UCSD-AML1 (cell line): ENCODE results near the gene GSS.
"Not testable (repeated sequence)": the region's sequence is repeated elsewhere in the genome, so short reads cannot be mapped to it uniquely, and the experiment has no call there.

Experiments used
- DNase-seq: peaks from one replicate; lab custom pipeline; 2025; ENCODE audit not compliant: unreplicated experiment; lab: John Stamatoyannopoulos, UW

GSS gene

GRCh38 chr20:34915749-34916455, 39.7 kb downstream of the GSS start:
- no peak for DNase-seq

DNA sequence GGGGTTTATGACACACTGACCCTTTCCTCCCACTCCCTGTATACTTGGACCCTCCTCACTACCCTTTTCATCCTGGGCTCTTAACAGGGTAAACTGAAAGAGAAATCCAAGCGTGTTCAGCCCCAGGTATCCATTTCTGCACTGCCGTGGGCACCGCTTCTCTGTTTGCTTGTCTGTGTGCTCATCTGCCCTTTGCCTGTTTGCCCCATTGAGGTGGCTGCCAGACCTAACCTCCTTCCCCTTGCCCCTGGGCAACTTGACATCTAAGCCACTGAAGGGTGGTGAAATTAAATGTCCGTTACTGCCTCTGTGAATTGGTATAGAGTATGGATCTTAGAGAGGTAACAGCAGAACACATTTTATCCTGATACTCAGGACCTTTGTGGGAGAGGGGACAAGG, 40.5 kb downstream of the GSS start:
- DNase-seq = no peak

- DNase-seq = peak; percentile 47
Observed at GRCh38 chr20:34907616-34908469, 47.8 kb downstream of the GSS start.

DNA sequence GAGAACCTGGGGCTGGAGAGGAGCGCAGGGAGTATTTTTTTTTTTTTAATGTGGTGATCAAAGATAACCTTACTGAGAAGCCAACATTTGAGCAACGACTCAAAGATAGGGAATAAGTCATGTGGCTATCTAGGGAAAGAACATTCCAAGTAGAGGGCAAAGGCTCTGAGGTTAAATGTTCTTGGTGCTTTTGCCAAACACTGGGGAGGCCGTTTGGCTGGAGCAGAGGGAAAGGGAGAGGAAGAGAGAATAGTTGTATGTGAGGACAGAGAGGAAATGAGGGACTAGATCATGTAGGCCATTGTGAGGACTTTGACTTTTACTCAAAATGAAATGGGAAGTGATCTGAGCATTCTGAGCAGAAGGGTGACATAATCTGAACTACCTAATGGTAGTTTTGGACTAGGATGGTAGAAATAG, 51.4 kb downstream of the GSS start:
- no peak for DNase-seq

DNA sequence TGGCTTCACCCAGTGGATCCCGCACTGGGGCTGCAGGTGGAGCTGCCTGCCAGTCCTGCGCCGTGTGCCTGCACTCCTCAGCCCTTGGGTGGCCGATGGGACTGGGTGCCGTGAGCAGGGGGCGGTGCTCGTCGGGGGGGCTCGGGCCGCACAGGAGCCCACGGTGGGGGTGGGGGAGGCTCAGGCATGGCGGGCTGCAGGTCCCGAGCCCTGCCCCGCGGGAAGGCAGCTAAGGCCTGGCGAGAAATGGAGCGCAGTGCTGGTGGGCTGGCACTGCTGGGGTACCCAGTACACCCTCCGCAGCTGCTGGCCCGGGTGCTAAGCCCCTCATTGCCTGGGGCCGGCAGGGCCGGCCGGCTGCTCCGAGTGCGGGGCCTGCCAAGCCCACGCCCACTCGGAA, 56.9 kb downstream of the GSS start:
- not testable (repeated sequence) for DNase-seq

GRCh38 chr20:34898129-34898528, 57.5 kb downstream of the GSS start:
- not testable (repeated sequence) for DNase-seq

- DNase-seq = no peak
Observed at GRCh38 chr20:34896086-34896621, 59.5 kb downstream of the GSS start.

- no peak for DNase-seq
Observed at GRCh38 chr20:34895465-34895864, 60.1 kb downstream of the GSS start.

DNA sequence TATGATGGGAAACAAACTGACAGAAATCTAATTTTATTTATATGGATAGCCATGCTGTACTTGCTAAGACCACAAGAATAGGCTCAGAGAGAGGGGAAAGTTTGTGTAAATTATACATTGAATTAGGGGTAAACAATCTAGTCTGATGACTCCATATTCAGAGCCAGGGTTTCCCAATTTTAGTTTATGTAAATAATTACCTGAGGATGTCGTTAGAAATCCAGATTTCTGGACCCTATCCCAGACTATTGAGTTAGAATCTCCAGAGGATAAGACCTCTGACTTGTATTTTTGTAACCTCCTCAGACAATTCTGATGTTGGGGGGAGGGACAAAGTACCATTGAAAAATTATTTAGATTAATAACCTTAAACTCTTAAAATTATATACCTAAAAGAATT, 60.9 kb downstream of the GSS start:
- DNase-seq = no peak

DNA sequence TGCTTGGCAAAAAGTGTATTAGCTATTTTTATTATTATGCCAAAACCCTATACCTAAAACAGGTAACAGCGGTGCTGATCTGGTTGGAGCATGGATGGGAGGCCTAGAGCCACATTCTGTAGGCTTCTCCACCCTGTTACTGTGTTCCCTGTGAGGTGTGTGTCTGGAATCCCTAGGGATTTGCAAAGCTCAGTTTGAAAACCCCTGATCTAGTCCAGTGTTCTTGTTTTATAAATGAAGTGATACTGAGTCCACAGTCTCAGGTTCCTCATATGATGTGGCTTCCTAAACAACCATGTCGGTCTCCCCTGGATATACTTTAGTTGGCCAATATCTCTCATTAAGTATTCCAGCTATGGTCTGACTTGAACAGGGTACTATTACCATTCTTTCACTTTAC, 62.9 kb downstream of the GSS start:
- no peak for DNase-seq

- DNase-seq = no peak
Observed at GRCh38 chr20:34891166-34892062, 64.2 kb downstream of the GSS start.

DNA sequence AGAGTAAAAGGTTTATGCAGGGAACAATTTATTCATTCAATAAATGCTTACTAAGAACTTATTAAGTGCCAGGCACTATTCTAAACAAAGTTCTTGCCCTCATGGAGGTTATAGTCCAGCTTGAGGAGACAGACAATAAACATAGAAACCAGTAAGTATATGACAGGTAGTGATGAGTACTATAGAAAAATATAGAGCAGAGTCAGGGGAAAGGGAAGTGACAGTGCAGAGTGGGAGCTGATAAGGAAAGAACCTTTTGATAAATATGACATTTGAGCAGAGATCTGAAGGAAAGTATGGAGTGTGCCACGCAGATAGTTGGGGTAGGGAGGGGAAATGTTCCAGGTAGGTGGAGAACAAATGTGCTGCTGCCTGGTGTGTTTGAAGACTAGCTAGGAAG, 67.1 kb downstream of the GSS start:
- no peak for DNase-seq

- DNase-seq = no peak
Observed at GRCh38 chr20:34887023-34887422, 68.6 kb downstream of the GSS start.

DNA sequence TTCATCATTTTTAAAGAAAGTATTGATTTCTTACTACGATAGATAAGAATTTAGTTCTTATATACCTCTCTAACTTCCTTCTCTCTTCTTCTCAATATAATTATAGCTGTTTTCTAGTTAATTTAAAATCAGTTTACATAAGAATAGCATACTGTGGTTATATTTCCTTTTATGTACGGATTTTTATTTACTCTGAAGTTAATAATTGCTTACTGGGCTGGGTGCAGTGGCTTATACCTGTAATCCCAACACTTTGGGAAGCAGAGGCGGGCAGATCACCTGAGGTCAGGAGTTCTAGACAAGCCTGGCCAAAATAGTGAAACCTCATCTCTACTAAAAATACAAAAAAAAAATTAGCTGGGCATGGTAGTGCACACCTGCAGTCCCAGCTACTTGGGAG, 69.5 kb downstream of the GSS start:
- no peak for DNase-seq

DNA sequence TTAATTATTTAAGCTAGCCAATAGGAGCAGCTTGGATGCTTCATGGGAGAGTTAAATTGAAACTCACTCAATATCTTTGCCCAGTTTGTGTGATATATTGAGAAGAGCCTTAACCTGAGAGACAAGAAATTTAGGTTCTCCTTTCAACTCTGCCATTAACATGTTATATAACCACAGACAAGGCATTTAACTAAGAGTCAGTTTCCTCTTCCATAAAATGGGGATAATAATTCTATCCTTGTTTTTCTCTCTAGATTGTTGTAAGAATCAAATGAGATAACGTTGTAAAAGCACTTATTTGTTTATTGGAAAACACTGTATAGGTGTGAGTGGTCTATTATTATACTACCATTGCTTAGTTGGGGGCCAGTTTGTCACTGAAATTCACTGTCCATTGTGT, 71.3 kb downstream of the GSS start:
- no peak for DNase-seq

DNA sequence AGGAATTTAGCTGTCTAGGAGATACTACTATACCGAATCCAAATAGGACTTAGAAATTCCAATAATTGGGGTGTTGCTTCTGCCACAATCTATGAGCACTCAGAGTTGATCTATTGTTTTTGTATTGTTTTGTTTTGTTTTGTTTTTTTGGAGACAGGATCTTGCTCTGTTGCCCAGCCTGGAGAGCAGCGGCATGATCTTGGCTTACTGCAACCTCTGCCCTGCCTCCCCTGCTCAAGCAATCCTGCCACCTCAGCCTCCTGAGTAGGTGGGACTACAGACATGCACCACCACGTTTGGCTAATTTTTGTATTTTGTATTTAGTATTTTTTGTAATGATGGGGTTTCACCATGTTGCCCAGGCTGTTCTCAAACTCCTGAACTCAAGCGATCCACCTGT, 71.8 kb downstream of the GSS start:
- DNase-seq = no peak

DNA sequence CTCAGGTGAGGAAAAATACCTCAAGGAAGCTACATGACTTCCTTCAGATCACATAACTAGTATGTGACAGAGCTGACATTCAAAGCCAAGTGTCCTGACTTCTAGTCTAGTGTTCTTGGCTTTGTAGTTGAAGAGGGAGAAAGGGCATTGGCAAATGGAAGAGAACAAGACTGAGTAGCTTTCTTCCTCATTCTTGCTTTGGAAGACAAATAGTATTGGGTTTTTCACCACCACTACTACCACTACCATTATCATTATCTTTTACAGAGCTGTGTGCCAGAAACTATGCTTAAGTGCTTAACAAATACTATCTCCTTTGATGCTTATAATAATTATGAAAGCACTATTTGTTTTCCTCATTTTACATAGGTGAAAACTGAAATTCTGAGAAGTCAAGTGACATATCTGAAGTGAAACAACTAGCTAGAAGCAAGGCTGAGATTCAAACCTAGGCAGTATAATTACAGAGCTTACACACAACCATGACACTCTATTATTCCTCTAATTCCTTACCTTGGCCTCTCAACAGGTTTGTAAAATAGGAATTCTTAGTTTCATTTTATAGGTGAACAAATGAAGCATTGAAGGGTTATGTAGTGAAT, 72.4 kb downstream of the GSS start:
- no peak for DNase-seq

DNA sequence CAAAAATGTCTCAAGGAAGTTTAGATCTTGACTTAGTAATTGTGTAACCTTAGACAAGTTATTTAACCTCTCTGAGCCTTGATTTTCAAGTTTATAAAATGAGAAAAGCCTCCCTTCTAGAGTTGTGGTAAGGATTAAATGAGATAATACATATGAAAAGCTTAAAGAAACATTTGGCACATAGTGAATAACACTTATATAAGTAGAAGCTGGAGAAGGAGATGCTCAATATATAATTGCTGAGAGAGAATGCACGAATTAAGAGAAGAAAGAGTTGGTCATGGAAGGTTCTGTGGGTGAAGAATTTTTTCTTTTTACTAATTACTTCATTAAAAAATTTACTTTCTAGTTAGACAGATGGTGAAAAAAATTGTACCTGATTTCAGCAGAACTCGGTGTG, 73.9 kb downstream of the GSS start:
- no peak for DNase-seq

DNA sequence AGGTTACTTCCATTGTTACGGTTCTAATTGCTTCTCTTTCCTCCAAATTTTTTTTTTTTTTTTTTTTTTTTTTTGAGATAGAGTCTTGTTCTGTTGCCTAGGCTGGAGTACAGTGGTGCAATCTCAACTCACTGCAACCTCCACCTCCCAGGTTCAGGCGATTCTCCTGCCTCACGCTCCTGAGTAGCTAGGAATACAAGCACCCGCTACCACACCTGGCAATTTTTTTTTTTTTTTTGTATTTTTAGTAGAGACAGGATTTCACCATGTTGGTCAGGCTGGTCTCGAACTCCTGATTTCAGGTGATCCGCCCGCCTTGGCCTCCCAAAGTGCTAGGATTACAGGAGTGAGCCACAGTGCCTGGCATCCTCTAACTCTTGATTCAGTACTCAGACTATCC, 74.6 kb downstream of the GSS start:
- not testable (repeated sequence) for DNase-seq

GRCh38 chr20:34880215-34880850, 75.3 kb downstream of the GSS start:
- DNase-seq = no peak
